Hepatocyte (in vitro differentiated cells): ENCODE results near the gene CKS2. TPM values are rescaled to one million over a fixed set of nuclear protein-coding genes. Genes with fewer than 3 reads are reported as not detected.

Experiments used
- DNase-seq: peaks from one replicate; pipeline ENCODE4 v3.0.0-alpha.2; 2016; ENCODE audit warnings: low spot score
- H2AFZ ChIP-seq: fragments of 200-600 bp; sonication (generic); 2 replicates; pipeline ENCODE4 v1.6.0; 2016; ENCODE audit warnings: antibody characterized with exemption, mild to moderate bottlenecking
- H3K27ac ChIP-seq: fragments of 200-600 bp; sonication (generic); 2 replicates; pipeline ENCODE4 v1.5.1; 2016; ENCODE audit warnings: mild to moderate bottlenecking
- H3K27me3 ChIP-seq: fragments of 200-600 bp; sonication (generic); 2 replicates; pipeline ENCODE4 v1.6.1; 2016
- H3K36me3 ChIP-seq: fragments of 200-600 bp; sonication (generic); replicated peaks from 2 replicates; pipeline ENCODE4 v1.5.1; 2016; ENCODE audit warnings: low read depth; ENCODE audit not compliant: insufficient read depth
- H3K4me1 ChIP-seq: fragments of 200-600 bp; sonication (generic); 2 replicates; pipeline ENCODE4 v1.5.1; 2016; ENCODE audit warnings: mild to moderate bottlenecking, moderate library complexity; ENCODE audit not compliant: insufficient read depth
- H3K4me2 ChIP-seq: fragments of 200-600 bp; sonication (generic); 2 replicates; pipeline ENCODE4 v1.6.0; 2016
- H3K4me3 ChIP-seq: fragments of 200-600 bp; sonication (generic); 2 replicates; pipeline ENCODE4 v1.5.1; 2016; ENCODE audit warnings: mild to moderate bottlenecking
- H3K79me2 ChIP-seq: fragments of 200-600 bp; sonication (generic); 2 replicates; pipeline ENCODE4 v1.6.0; 2017; ENCODE audit warnings: mild to moderate bottlenecking
- H3K9me2 ChIP-seq: fragments of 200-600 bp; sonication (generic); replicated peaks from 2 replicates; pipeline ENCODE4 v1.6.0; 2017; ENCODE audit warnings: mild to moderate bottlenecking; ENCODE audit not compliant: insufficient read depth
- H3K9me3 ChIP-seq: fragments of 200-600 bp; sonication (generic); 2 replicates; pipeline ENCODE4 v1.5.1; 2016; ENCODE audit warnings: low read depth, mild to moderate bottlenecking
- H4K20me1 ChIP-seq: fragments of 200-600 bp; sonication (generic); 2 replicates; pipeline ENCODE4 v1.6.0; 2016; ENCODE audit warnings: mild to moderate bottlenecking; ENCODE audit not compliant: insufficient read depth, poor library complexity, severe bottlenecking
- CTCF ChIP-seq: fragments of 200-600 bp; sonication (generic); IDR thresholded peaks from 2 replicates; pipeline ENCODE4 v1.5.1; 2016; ENCODE audit warnings: antibody characterized with exemption, mild to moderate bottlenecking; ENCODE audit not compliant: poor library complexity
- EZH2 ChIP-seq: fragments of 200-600 bp; sonication (generic); IDR thresholded peaks from 2 replicates; pipeline ENCODE4 v1.6.1; 2016; ENCODE audit warnings: antibody characterized with exemption, mild to moderate bottlenecking, borderline replicate concordance
- EZH2phosphoT487 ChIP-seq: fragments of 200-600 bp; sonication (generic); IDR thresholded peaks from one replicate; pipeline ENCODE4 v1.6.1; 2018; ENCODE audit warnings: antibody characterized with exemption, mild to moderate bottlenecking, low read depth, moderate library complexity; ENCODE audit not compliant: unreplicated experiment, severe bottlenecking
- WGBS: methylation state at CpG from one replicate; pipeline ENCODE4 v1.1.6; 2016; ENCODE audit warnings: low lambda C conversion rate; ENCODE audit errors: missing lambda C conversion rate; 5-methylcytosine and 5-hydroxymethylcytosine counted together
- polyA plus RNA-seq: library from polyadenylated mRNA; unstranded; fragments of >200 nt; fragmentation: Nextera tagmentation; extraction: Ambion mirVana; gene quantifications from 2 replicates; pipeline ENCODE4 v1.2.1, GENCODE V29; 2016
- total RNA-seq: library from RNA; depleted of rRNA; stranded (reverse); fragments of >200 nt; gene quantifications from 2 replicates; pipeline ENCODE4 v1.2.3, GENCODE V29; 2014

Gene CKS2
- total and polyA plus RNA-seq, 2 experiments from 2014 or later = 77.1 to 136 TPM

DNA sequence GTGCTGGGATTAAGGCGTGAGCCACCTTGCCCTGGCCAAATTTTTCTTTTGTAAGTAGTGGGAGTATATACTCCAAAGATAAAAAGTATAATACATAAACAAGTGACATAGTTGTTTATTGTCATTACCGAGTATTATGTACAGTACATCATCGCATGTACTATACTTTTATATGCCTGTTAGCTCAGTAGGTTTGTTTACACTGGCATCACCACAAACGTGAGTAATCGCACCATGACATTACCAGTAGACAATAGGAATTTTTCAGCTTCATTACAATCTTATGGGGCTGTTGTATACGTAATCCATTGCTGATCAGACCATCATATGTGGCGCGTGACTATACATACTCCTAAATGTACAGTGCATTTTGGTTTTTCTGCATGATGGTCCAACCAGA, 17.1 kb downstream of the CKS2 start:
- Histone ChIP-seq H3K4me3 (no peak overlapping the region), H3K9me3 (no peaks in the 10 kb centered on the region), H4K20me1 (no peaks in the 10 kb centered on the region), H3K4me1 (peaks cover 9% of the 10 kb centered on the region), H3K27ac (no peak overlapping the region), H3K79me2 (peaks cover 28% of the 10 kb centered on the region), H2AFZ (no peak overlapping the region), H3K9me2 (no peaks in the 10 kb centered on the region), H3K36me3 (no peaks in the 10 kb centered on the region), H3K4me2 (no peak overlapping the region), H3K27me3 (no peaks in the 10 kb centered on the region)
- no peak for DNase-seq
- WGBS = 98% methylated on average over 8 of the region's 8 CpGs
- TF ChIP-seq EZH2 (no peak), EZH2phosphoT487 (no peak), CTCF (no peak)

- H3K4me3 ChIP-seq = no peak overlapping the region
- H3K9me3 ChIP-seq = no peaks in the 10 kb centered on the region
- no peaks in the 10 kb centered on the region for H3K4me1 ChIP-seq
- no peaks in the 10 kb centered on the region for H4K20me1 ChIP-seq
- no peak overlapping the region for H3K27ac ChIP-seq
- no peak for TF ChIP-seq EZH2phosphoT487
- no peak for TF ChIP-seq EZH2
- no peak for TF ChIP-seq CTCF
- H3K36me3 ChIP-seq = no peaks in the 10 kb centered on the region
- no peak overlapping the region for H3K4me2 ChIP-seq
- H3K9me2 ChIP-seq = no peaks in the 10 kb centered on the region
- DNase-seq = no peak
- peaks cover 9% of the 10 kb centered on the region for H3K79me2 ChIP-seq
- H3K27me3 ChIP-seq = no peaks in the 10 kb centered on the region
- no peak overlapping the region for H2AFZ ChIP-seq
Measured at GRCh38 chr9:89329917-89330316, 18.9 kb downstream of the CKS2 start.

DNA sequence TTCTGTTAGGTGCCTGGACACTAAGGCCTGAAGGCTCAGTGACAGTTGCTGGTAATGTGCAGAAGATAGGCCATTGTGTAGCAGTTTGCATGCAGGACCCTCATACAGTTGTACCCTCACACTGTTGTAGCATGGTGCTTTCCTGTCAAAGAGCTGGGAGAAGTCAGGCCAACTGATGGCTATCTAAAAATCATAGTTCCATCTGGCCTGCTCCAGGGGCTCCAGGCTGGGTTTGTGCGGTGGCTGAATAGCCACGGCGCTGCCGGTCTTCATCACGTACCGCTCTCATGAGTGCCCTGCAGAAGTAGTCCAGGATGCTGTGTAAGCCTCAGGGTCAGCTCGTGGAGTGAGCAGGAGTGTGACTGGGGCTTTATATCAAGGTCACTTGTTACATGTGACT, 19.5 kb downstream of the CKS2 start:
- Histone ChIP-seq H3K27me3 (no peaks in the 10 kb centered on the region), H3K9me2 (no peaks in the 10 kb centered on the region), H3K4me3 (no peak overlapping the region), H3K9me3 (no peaks in the 10 kb centered on the region), H3K4me2 (no peak overlapping the region), H3K4me1 (no peaks in the 10 kb centered on the region), H3K27ac (no peak overlapping the region), H2AFZ (no peak overlapping the region), H3K36me3 (no peaks in the 10 kb centered on the region), H3K79me2 (peaks cover 7% of the 10 kb centered on the region), H4K20me1 (no peaks in the 10 kb centered on the region)
- TF ChIP-seq CTCF = no peak
- no peak for TF ChIP-seq EZH2
- TF ChIP-seq EZH2phosphoT487 = no peak
- DNase-seq = no peak
- 97% methylated on average over 7 of the region's 7 CpGs for WGBS

DNA sequence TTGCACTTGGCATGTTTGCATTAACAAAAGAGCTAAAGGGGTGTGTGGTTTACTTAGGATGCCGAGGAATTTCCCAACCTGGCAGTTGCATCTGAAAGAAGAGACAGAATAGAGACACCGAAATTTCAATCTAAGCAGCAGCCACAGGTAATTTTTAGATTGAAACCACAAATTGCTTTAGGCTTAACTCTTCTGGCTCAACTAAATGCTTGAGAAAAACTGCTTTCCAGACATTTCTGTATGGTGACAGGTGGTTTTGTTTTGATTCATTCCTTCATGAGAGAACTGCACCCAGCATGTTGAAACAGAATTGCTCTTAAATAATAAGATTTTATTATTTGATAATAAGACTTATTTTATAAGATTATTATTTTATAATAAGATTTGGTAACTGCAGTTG, 28.8 kb downstream of the CKS2 start:
- Histone ChIP-seq H3K4me3 (no peak overlapping the region), H3K79me2 (peaks cover 3% of the 10 kb centered on the region), H4K20me1 (no peaks in the 10 kb centered on the region), H3K27me3 (no peaks in the 10 kb centered on the region), H3K4me1 (no peaks in the 10 kb centered on the region), H3K9me3 (no peaks in the 10 kb centered on the region), H3K27ac (no peak overlapping the region), H3K9me2 (no peaks in the 10 kb centered on the region), H3K36me3 (peaks cover 18% of the 10 kb centered on the region), H2AFZ (no peak overlapping the region), H3K4me2 (no peak overlapping the region)
- TF ChIP-seq CTCF = no peak
- TF ChIP-seq EZH2 = no peak
- TF ChIP-seq EZH2phosphoT487 = no peak
- no peak for DNase-seq
- WGBS = 90% methylated on average over 2 of the region's 2 CpGs
